Esophagus squamous epithelium (tissue), 4 donors: ENCODE results near the gene DLGAP4.

Source experiments
- CTCF ChIP-seq, 6 experiments: fragments of 450-650 bp in 4 of 6; fragments of 200-600 bp in 2 of 6; sonication (generic) in 2 of 6; IDR thresholded peaks; one replicate each; pipeline ENCODE4 v1.5.1; 2016 to 2019; ENCODE audit warnings: antibody characterized with exemption in 6 of 6, mild to moderate bottlenecking in 4 of 6, moderate library complexity in 4 of 6
- POLR2A ChIP-seq, 4 donors: fragments of 450-650 bp; IDR thresholded peaks; one replicate each; pipeline ENCODE4 v1.6.1; 2017; ENCODE audit warnings: antibody characterized with exemption in 4 of 4, mild to moderate bottlenecking in 4 of 4, moderate library complexity in 3 of 4

DNA sequence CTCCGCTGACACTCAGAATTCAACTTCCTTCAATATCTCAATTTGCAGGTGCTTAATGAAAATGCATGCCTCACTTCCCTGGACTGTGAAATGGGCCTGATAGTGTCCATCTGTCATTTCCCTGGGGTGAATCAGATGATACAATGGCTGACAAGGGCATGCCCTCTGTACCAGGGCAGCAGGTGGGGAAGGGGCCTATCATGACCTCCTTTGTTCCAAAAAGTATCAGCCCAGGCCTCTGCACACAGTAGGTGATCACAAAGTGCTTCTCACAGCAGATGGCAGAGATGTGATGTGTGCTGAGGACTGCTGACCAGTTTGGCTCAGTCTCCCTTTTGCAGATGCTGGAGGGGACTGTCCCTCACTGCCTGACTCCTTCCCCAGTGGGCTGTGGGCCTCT is 44.3 kb downstream of the DLGAP4 start:
- TF ChIP-seq CTCF (IDR thresholded peaks at IDR 0.05) (no peak), POLR2A (IDR thresholded peaks at IDR 0.05) (no peak)
